Epithelial cell of proximal tubule (primary cell): ENCODE results near the gene CDCA5. TPM values are rescaled to one million over a fixed set of nuclear protein-coding genes. Genes with fewer than 3 reads are reported as not detected.

ENCODE experiments used
- DNase-seq: peaks from one replicate; pipeline ENCODE4 v3.0.0-alpha.2; 2011; ENCODE audit warnings: low read depth
- H3K4me3 ChIP-seq: 2 replicates; pipeline ENCODE4 v1.5.1; 2011; ENCODE audit warnings: low read depth, mild to moderate bottlenecking, low read length
- CTCF ChIP-seq: conservative IDR thresholded peaks from 2 replicates; pipeline ENCODE4 v1.5.1; 2012; ENCODE audit warnings: low read depth, mild to moderate bottlenecking, low read length
- total RNA-seq: library from RNA; depleted of rRNA; stranded (reverse); fragments of >200 nt; gene quantifications from 2 replicates; pipeline ENCODE4 v1.2.3, GENCODE V29; 2015

The CDCA5 gene
- total RNA-seq, 1 donor from 2014 or later, result 32.0 TPM

- no peak for TF ChIP-seq CTCF
- H3K4me3 ChIP-seq, result no peak overlapping the region
- no peak for DNase-seq
These were observed 3.4 kb upstream of the CDCA5 start for GRCh38 chr11:65087216-65087615.

- no peak for TF ChIP-seq CTCF
- no peak overlapping the region for H3K4me3 ChIP-seq
- DNase-seq, result no peak
These were observed 3.0 kb upstream of the CDCA5 start for GRCh38 chr11:65086809-65087208.

- no peak overlapping the region for H3K4me3 ChIP-seq
- TF ChIP-seq CTCF, result no peak
- no peak for DNase-seq
These were observed 1.6 kb upstream of the CDCA5 start for GRCh38 chr11:65085446-65085845.

GRCh38 chr11:65084598-65085375 lies 947 bp upstream of the CDCA5 start:
- no peak for TF ChIP-seq CTCF
- peak overlapping the region; percentile 81 for H3K4me3 ChIP-seq
- no peak for DNase-seq

GRCh38 chr11:65083134-65083833 lies 556 bp downstream of the CDCA5 start:
- peak overlapping the region; percentile 81 for H3K4me3 ChIP-seq
- no peak for TF ChIP-seq CTCF

GRCh38 chr11:65078786-65079342 lies 5.0 kb downstream of the CDCA5 start:
- no peak overlapping the region for H3K4me3 ChIP-seq
- no peak for DNase-seq
- TF ChIP-seq CTCF, result no peak

More at GRCh38 chr11:65083134-65083833, 556 bp downstream of the CDCA5 start:
- DNase-seq, result no peak
